Measurements from ENCODE around the gene PDZRN3.

PDZRN3 gene

DNA sequence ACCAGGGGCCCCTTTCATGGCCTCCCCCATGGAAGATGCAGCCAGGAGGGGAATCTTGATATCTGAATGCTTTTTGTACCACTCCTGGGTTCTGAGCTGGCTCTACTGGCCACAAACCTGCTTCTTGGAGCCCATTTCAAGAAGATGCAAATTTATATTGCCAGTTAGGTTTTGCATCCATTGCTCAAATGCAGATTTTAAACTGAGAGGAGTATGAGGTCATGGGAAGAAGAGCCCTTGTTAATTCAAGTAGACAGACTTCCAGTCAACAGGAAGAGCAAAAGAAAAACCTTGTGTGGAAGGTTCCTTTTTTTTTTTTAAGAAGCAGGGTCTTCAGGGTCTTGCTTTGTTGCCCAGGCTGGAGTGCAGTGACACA, 133.5 kb downstream of the PDZRN3 start:
- no peak for TF ChIP-seq ZFX (IDR thresholded peaks at IDR 0.05)
- no peak overlapping the region for H3K27ac ChIP-seq

GRCh38 chr3:73490453-73491286, 134.1 kb downstream of the PDZRN3 start:
- no peak overlapping the region for H3K27ac ChIP-seq
- TF ChIP-seq ZFX (IDR thresholded peaks at IDR 0.05), result no peak
- TF ChIP-seq, protein P1, sequence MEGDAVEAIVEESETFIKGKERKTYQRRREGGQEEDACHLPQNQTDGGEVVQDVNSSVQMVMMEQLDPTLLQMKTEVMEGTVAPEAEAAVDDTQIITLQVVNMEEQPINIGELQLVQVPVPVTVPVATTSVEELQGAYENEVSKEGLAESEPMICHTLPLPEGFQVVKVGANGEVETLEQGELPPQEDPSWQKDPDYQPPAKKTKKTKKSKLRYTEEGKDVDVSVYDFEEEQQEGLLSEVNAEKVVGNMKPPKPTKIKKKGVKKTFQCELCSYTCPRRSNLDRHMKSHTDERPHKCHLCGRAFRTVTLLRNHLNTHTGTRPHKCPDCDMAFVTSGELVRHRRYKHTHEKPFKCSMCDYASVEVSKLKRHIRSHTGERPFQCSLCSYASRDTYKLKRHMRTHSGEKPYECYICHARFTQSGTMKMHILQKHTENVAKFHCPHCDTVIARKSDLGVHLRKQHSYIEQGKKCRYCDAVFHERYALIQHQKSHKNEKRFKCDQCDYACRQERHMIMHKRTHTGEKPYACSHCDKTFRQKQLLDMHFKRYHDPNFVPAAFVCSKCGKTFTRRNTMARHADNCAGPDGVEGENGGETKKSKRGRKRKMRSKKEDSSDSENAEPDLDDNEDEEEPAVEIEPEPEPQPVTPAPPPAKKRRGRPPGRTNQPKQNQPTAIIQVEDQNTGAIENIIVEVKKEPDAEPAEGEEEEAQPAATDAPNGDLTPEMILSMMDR (conservative IDR thresholded peaks at IDR 0.05), result no peak

GRCh38 chr3:73485877-73486330, 138.8 kb downstream of the PDZRN3 start:
- no peak overlapping the region; the same call in 1 of the 2 replicates for H3K27ac ChIP-seq
- TF ChIP-seq ZFX (IDR thresholded peaks at IDR 0.05), result no peak
- TF ChIP-seq, protein P1 (conservative IDR thresholded peaks at IDR 0.05), result no peak

GRCh38 chr3:73484656-73485248, 140.0 kb downstream of the PDZRN3 start:
- no peak overlapping the region for H3K27ac ChIP-seq
- TF ChIP-seq, protein P1 (conservative IDR thresholded peaks at IDR 0.05), result no peak
- no peak for TF ChIP-seq ZFX (IDR thresholded peaks at IDR 0.05)

DNA sequence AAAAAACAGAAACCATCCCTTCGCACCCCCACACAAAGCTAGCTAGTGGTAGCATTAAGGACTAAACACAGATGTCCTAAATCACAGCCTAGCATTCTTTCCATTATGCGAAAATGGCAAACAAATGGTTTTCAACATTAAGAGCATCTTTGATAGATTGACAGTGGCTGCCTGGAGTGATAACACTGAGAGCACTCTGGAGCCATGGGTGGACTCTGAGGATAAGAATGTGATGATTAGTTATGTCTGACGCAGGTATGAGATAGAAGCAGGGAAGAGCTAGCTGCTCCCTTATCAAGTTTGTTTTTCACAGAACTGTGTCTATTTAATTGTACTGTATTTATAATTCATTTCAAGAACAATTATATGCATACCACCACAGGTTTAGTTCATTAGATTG, 142.9 kb downstream of the PDZRN3 start:
- H3K27ac ChIP-seq, result no peak overlapping the region
- TF ChIP-seq ZFX (IDR thresholded peaks at IDR 0.05), result no peak
- TF ChIP-seq, protein P1 (conservative IDR thresholded peaks at IDR 0.05), result no peak

GRCh38 chr3:73480187-73480672, 144.5 kb downstream of the PDZRN3 start:
- no peak overlapping the region for H3K27ac ChIP-seq
- TF ChIP-seq ZFX (IDR thresholded peaks at IDR 0.05), result no peak
- TF ChIP-seq, protein P1 (conservative IDR thresholded peaks at IDR 0.05), result no peak

DNA sequence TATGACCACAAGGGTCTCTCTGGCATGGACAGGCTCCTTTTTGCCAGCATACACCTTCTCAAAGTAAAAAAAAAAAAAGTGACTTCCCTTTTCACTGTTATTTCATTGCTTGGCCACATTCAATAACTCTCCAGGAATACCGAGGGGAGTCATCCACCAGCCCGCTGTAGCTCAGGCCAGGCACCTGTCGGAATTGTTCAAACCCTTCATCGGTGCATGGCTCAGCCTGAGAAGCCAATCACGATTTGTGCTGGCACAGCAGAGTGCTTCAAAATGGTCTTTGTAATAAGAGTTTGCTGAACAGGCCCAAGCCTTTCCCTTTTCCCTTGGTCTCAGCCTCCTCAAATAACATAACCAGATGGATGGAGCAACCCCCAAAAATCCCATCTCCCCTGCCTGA, 145.4 kb downstream of the PDZRN3 start:
- TF ChIP-seq ZFX (IDR thresholded peaks at IDR 0.05), result no peak
- TF ChIP-seq, protein P1 (conservative IDR thresholded peaks at IDR 0.05), result no peak

More for the DNA sequence above, 145.4 kb downstream of the PDZRN3 start:
- no peak overlapping the region for H3K27ac ChIP-seq
